Measurements from ENCODE around the gene HSD17B2. TPM values are rescaled to one million over a fixed set of nuclear protein-coding genes. Genes with fewer than 3 reads are reported as not detected.
"Not testable (repeated sequence)": the region's sequence is repeated elsewhere in the genome, so short reads cannot be mapped to it uniquely, and the experiment has no call there.

HSD17B2 gene
- total RNA-seq, 2 donors from 2014 or later = not detected

- no peak for DNase-seq (ENCODE audit: low spot score)
- TF ChIP-seq, protein P1, sequence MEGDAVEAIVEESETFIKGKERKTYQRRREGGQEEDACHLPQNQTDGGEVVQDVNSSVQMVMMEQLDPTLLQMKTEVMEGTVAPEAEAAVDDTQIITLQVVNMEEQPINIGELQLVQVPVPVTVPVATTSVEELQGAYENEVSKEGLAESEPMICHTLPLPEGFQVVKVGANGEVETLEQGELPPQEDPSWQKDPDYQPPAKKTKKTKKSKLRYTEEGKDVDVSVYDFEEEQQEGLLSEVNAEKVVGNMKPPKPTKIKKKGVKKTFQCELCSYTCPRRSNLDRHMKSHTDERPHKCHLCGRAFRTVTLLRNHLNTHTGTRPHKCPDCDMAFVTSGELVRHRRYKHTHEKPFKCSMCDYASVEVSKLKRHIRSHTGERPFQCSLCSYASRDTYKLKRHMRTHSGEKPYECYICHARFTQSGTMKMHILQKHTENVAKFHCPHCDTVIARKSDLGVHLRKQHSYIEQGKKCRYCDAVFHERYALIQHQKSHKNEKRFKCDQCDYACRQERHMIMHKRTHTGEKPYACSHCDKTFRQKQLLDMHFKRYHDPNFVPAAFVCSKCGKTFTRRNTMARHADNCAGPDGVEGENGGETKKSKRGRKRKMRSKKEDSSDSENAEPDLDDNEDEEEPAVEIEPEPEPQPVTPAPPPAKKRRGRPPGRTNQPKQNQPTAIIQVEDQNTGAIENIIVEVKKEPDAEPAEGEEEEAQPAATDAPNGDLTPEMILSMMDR (IDR thresholded peaks at IDR 0.05) = no peak
Measured at GRCh38 chr16:82005027-82005830, 29.8 kb upstream of the HSD17B2 start.

GRCh38 chr16:82006036-82006435 is 29.0 kb upstream of the HSD17B2 start:
- no peak for ATAC-seq (ENCODE audit: insufficient number of reproducible peaks, low FRiP score, low read depth)
- no peak for DNase-seq (ENCODE audit: low spot score)
- no peaks in the 10 kb centered on the region for H3K27me3 ChIP-seq (replicated peaks; ENCODE audit: insufficient read depth)
- H3K4me3 ChIP-seq = no peak overlapping the region
- no peaks in the 10 kb centered on the region for H3K4me1 ChIP-seq (ENCODE audit: control insufficient read depth in 1 of 2, low read depth in 2 of 2)
- peaks cover 2% of the 10 kb centered on the region for H3K9me3 ChIP-seq
- no peaks in the 10 kb centered on the region for H3K36me3 ChIP-seq
- TF ChIP-seq, protein P1 (IDR thresholded peaks at IDR 0.05) = no peak
- no peak overlapping the region for H3K27ac ChIP-seq

More at GRCh38 chr16:82005027-82005830, 29.8 kb upstream of the HSD17B2 start:
- Histone ChIP-seq H3K4me1 (ENCODE audit: control insufficient read depth in 1 of 2, low read depth in 2 of 2) (no peaks in the 10 kb centered on the region), H3K9me3 (peaks cover 2% of the 10 kb centered on the region), H3K4me3 (no peak overlapping the region), H3K27me3 (replicated peaks; ENCODE audit: insufficient read depth) (no peaks in the 10 kb centered on the region), H3K36me3 (no peaks in the 10 kb centered on the region), H3K27ac (no peak overlapping the region)
- ATAC-seq (ENCODE audit: insufficient number of reproducible peaks, low FRiP score, low read depth) = no peak

DNA sequence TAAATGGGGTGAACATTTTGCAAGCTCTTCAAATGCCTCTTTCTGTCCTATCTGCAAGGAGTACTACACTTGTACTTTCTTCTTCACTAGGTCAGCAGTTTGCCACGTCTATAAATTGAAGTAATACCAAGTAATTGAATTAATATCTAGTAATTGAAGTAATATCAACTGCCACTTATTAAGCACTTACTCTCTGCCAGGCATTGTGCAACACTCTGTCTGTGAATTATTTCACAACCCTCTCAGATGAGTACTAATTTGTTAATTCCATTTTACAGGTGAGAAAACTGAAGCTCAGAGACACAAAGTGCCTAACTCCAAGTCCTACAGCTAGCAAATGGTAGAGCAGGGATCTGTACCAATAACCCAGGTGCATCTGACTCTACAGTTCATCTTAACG is 27.9 kb upstream of the HSD17B2 start:
- H3K4me3 ChIP-seq = no peak overlapping the region
- DNase-seq (ENCODE audit: low spot score) (no peak), ATAC-seq (ENCODE audit: insufficient number of reproducible peaks, low FRiP score, low read depth) (no peak)
- TF ChIP-seq, protein P1 (IDR thresholded peaks at IDR 0.05) = no peak
- peaks cover 2% of the 10 kb centered on the region for H3K9me3 ChIP-seq
- H3K27me3 ChIP-seq (replicated peaks; ENCODE audit: insufficient read depth) = no peaks in the 10 kb centered on the region
- no peak overlapping the region for H3K27ac ChIP-seq
- no peaks in the 10 kb centered on the region for H3K4me1 ChIP-seq (ENCODE audit: control insufficient read depth in 1 of 2, low read depth in 2 of 2)
- no peaks in the 10 kb centered on the region for H3K36me3 ChIP-seq

DNA sequence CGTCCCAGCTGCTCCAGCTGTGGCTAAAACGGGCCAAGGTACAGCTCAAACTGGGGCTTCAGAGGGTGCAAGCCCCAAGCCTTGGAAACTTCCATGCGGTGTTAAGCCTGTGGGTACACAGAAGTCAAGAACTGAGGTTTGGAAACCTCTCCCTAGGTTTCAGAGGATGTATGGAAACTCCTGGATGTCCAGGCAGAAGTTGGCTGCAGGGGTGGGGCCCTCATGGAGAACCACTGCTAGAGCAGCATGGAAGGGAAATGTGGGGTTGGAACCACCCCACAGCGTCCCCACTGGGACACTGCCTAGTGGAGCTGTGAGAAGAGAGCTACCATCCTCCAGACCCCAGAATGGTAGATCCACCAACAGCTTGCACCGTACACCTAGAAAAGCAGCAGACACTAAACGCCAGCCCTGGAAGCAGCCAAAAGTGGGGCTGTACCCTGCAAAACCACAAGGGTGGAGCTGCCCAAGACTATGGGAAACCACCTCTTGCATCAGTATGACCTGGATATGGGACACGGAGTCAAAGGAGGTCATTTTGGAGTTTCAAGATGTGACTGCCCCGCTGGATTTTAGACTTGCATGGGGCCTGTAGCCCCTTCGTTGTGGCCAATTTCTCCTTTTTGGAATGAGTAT is 26.0 kb upstream of the HSD17B2 start:
- H3K36me3 ChIP-seq = no peaks in the 10 kb centered on the region
- DNase-seq (ENCODE audit: low spot score) = no peak
- no peaks in the 10 kb centered on the region for H3K27me3 ChIP-seq (replicated peaks; ENCODE audit: insufficient read depth)
- TF ChIP-seq, protein P1 (IDR thresholded peaks at IDR 0.05) = no peak
- no peak overlapping the region for H3K27ac ChIP-seq
- no peak for ATAC-seq (ENCODE audit: insufficient number of reproducible peaks, low FRiP score, low read depth)
- H3K4me3 ChIP-seq = no peak overlapping the region
- peaks cover 2% of the 10 kb centered on the region for H3K9me3 ChIP-seq
- H3K4me1 ChIP-seq (ENCODE audit: control insufficient read depth in 1 of 2, low read depth in 2 of 2) = no peaks in the 10 kb centered on the region

GRCh38 chr16:82009789-82010188 is 25.3 kb upstream of the HSD17B2 start:
- not testable (repeated sequence) for H3K36me3 ChIP-seq; DNase-seq (ENCODE audit: low spot score); H3K4me1 ChIP-seq (ENCODE audit: control insufficient read depth in 1 of 2, low read depth in 2 of 2); H3K4me3 ChIP-seq; H3K27me3 ChIP-seq (replicated peaks; ENCODE audit: insufficient read depth); ATAC-seq (ENCODE audit: insufficient number of reproducible peaks, low FRiP score, low read depth); H3K27ac ChIP-seq; H3K9me3 ChIP-seq

Data from thoracic aorta (tissue), 2 donors.